ENCODE results near the gene ARAP2.

The ARAP2 gene

GRCh38 chr4:36094995-36095394 lies 149.3 kb downstream of the ARAP2 start:
- TF ChIP-seq, protein P1, sequence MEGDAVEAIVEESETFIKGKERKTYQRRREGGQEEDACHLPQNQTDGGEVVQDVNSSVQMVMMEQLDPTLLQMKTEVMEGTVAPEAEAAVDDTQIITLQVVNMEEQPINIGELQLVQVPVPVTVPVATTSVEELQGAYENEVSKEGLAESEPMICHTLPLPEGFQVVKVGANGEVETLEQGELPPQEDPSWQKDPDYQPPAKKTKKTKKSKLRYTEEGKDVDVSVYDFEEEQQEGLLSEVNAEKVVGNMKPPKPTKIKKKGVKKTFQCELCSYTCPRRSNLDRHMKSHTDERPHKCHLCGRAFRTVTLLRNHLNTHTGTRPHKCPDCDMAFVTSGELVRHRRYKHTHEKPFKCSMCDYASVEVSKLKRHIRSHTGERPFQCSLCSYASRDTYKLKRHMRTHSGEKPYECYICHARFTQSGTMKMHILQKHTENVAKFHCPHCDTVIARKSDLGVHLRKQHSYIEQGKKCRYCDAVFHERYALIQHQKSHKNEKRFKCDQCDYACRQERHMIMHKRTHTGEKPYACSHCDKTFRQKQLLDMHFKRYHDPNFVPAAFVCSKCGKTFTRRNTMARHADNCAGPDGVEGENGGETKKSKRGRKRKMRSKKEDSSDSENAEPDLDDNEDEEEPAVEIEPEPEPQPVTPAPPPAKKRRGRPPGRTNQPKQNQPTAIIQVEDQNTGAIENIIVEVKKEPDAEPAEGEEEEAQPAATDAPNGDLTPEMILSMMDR (conservative IDR thresholded peaks at IDR 0.05; ENCODE audit: low read length), result no peak
- DNase-seq (ENCODE audit: low read depth), result no peak
- no peak overlapping the region for H3K4me3 ChIP-seq (ENCODE audit: low read length)

DNA sequence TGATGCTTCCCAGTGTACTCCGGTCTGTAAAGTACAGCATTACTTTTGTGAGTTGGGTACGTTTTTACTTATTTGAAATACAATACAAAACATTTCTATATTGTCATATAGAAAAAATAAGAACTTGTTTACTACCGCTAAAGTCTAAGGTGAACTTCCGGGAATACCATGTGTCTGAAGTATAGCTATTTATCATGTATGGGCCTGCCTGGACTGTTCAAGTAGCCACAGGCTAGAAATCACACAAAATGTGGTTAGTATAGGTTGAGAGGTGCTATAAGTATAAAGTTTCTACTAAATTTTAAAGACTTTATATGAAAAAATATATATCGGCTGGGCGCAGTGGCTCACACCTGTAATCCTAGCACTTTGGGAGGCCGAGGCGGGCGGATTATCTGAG lies 152.3 kb downstream of the ARAP2 start:
- H3K4me3 ChIP-seq (ENCODE audit: low read length), result no peak overlapping the region
- no peak for DNase-seq (ENCODE audit: low read depth)
- TF ChIP-seq, protein P1 (conservative IDR thresholded peaks at IDR 0.05; ENCODE audit: low read length), result no peak

GRCh38 chr4:36088542-36088941 lies 155.8 kb downstream of the ARAP2 start:
- no peak for DNase-seq (ENCODE audit: low read depth)
- no peak overlapping the region for H3K4me3 ChIP-seq (ENCODE audit: low read length)
- TF ChIP-seq, protein P1 (conservative IDR thresholded peaks at IDR 0.05; ENCODE audit: low read length), result no peak

DNA sequence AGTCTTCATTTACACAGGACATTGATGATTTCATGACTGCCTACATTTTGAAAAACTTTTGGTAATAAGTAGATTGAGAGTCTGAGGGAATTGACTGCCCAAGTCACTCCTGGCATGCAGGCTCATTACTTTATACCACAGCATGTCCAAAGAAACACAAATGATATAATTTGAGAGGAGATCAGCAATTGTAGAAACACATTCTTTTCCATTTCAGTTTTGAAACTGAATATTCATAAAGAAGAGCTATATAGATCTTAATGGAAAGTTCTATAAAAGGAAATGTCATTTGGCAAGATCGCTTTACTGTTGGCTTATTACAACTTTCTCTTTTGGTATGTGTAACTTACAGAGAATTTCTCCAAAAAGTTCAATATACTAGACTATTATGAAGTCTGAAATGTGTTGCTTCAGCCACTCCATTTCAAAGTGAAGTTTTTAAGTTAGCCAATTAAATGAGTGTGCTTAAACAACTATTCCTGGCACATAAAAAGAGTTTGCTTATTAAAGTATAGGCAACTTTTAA lies 158.0 kb downstream of the ARAP2 start:
- TF ChIP-seq, protein P1 (conservative IDR thresholded peaks at IDR 0.05; ENCODE audit: low read length), result no peak
- DNase-seq (ENCODE audit: low read depth), result no peak

GRCh38 chr4:36082817-36083216 lies 161.5 kb downstream of the ARAP2 start:
- TF ChIP-seq, protein P1 (conservative IDR thresholded peaks at IDR 0.05; ENCODE audit: low read length), result no peak
- H3K4me3 ChIP-seq (ENCODE audit: low read length), result no peak overlapping the region
- DNase-seq (ENCODE audit: low read depth), result no peak

More for the DNA sequence above, 158.0 kb downstream of the ARAP2 start:
- H3K4me3 ChIP-seq (ENCODE audit: low read length), result no peak overlapping the region

- no peak overlapping the region for H3K4me3 ChIP-seq (ENCODE audit: low read length)
- TF ChIP-seq, protein P1 (conservative IDR thresholded peaks at IDR 0.05; ENCODE audit: low read length), result no peak
- DNase-seq (ENCODE audit: low read depth), result no peak
Observed at GRCh38 chr4:36081185-36081584, 163.1 kb downstream of the ARAP2 start.

DNA sequence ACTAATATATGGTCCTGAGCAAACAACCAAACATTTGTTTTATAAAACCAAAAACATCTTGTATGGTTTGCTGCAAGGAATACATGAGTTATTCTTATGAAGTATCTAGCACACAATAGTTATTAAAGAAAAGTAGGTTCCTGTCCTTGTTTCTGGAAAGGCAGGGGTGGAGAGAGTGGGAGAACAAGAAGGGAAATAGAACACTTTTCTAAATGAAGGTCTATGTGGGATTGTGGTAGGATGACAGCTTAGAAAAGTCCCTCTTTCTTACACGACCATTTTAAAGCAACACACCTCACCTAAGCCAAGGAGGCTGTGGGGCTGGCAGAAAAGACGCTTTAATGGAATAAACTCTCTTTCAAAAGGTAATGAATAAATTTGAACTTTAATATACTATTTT lies 164.6 kb downstream of the ARAP2 start:
- H3K4me3 ChIP-seq (ENCODE audit: low read length), result no peak overlapping the region

More for the DNA sequence above, 164.6 kb downstream of the ARAP2 start:
- DNase-seq (ENCODE audit: low read depth), result no peak
- TF ChIP-seq, protein P1 (conservative IDR thresholded peaks at IDR 0.05; ENCODE audit: low read length), result no peak

Data from AG10803 (cell line).